ENCODE data around the gene WDR49.

The WDR49 gene

GRCh38 chr3:167467848-167468611 lies 185.7 kb downstream of the WDR49 start:
- no peak for TF ChIP-seq CTCF (IDR thresholded peaks at IDR 0.05)
- Histone ChIP-seq H3K27ac (no peak overlapping the region), H3K4me3 (ENCODE audit: low read depth, low read length) (no peak overlapping the region), H3K27me3 (ENCODE audit: control insufficient read depth, insufficient read depth, low read length) (no peaks in the 10 kb centered on the region), H3K4me1 (no peaks in the 10 kb centered on the region), H3K36me3 (ENCODE audit: control insufficient read depth, insufficient read depth, low read length) (no peaks in the 10 kb centered on the region), H2AFZ (no peak overlapping the region), H3K9ac (no peak overlapping the region), H3K4me2 (ENCODE audit: low read length) (no peak overlapping the region), H3K9me3 (ENCODE audit: control insufficient read depth, low read length) (no peaks in the 10 kb centered on the region), H3K79me2 (no peaks in the 10 kb centered on the region)

GRCh38 chr3:167466966-167467365 lies 186.8 kb downstream of the WDR49 start:
- H3K79me2 ChIP-seq = no peaks in the 10 kb centered on the region
- H3K4me1 ChIP-seq = no peaks in the 10 kb centered on the region
- H3K9ac ChIP-seq = no peak overlapping the region
- TF ChIP-seq CTCF (IDR thresholded peaks at IDR 0.05) = no peak
- no peak overlapping the region for H3K4me2 ChIP-seq (ENCODE audit: low read length)
- no peaks in the 10 kb centered on the region for H3K27me3 ChIP-seq (ENCODE audit: control insufficient read depth, insufficient read depth, low read length)
- no peak overlapping the region for H3K4me3 ChIP-seq (ENCODE audit: low read depth, low read length)
- H3K9me3 ChIP-seq (ENCODE audit: control insufficient read depth, low read length) = no peaks in the 10 kb centered on the region
- H3K36me3 ChIP-seq (ENCODE audit: control insufficient read depth, insufficient read depth, low read length) = no peaks in the 10 kb centered on the region
- no peak overlapping the region for H3K27ac ChIP-seq
- no peak overlapping the region for H2AFZ ChIP-seq

GRCh38 chr3:167456157-167456799 lies 197.5 kb downstream of the WDR49 start:
- Histone ChIP-seq H3K4me2 (ENCODE audit: low read length) (no peak overlapping the region), H3K4me3 (ENCODE audit: low read depth, low read length) (no peak overlapping the region), H3K27me3 (ENCODE audit: control insufficient read depth, insufficient read depth, low read length) (no peaks in the 10 kb centered on the region), H3K27ac (no peak overlapping the region), H3K79me2 (no peaks in the 10 kb centered on the region), H3K9me3 (ENCODE audit: control insufficient read depth, low read length) (no peaks in the 10 kb centered on the region), H3K36me3 (ENCODE audit: control insufficient read depth, insufficient read depth, low read length) (no peaks in the 10 kb centered on the region), H3K4me1 (no peaks in the 10 kb centered on the region), H3K9ac (no peak overlapping the region), H2AFZ (no peak overlapping the region)
- no peak for TF ChIP-seq CTCF (IDR thresholded peaks at IDR 0.05)

- H3K9me3 ChIP-seq (ENCODE audit: control insufficient read depth, low read length) = no peaks in the 10 kb centered on the region
- no peaks in the 10 kb centered on the region for H3K79me2 ChIP-seq
- H3K27me3 ChIP-seq (ENCODE audit: control insufficient read depth, insufficient read depth, low read length) = no peaks in the 10 kb centered on the region
- H3K27ac ChIP-seq = no peak overlapping the region
- no peak for TF ChIP-seq CTCF (IDR thresholded peaks at IDR 0.05)
- no peaks in the 10 kb centered on the region for H3K4me1 ChIP-seq
- no peaks in the 10 kb centered on the region for H3K36me3 ChIP-seq (ENCODE audit: control insufficient read depth, insufficient read depth, low read length)
- H2AFZ ChIP-seq = no peak overlapping the region
- H3K4me2 ChIP-seq (ENCODE audit: low read length) = no peak overlapping the region
- no peak overlapping the region for H3K9ac ChIP-seq
- no peak overlapping the region for H3K4me3 ChIP-seq (ENCODE audit: low read depth, low read length)
Observed at GRCh38 chr3:167453815-167454214, 199.9 kb downstream of the WDR49 start.

Data from parathyroid adenoma (tissue), 2 donors.